Stimulated activated CD4-positive, alpha-beta T cell treated with anti-CD3 and anti-CD28 coated beads, Interleukin-2, amount 100 ng/mL, for 48 hours (primary cell): Measurements from ENCODE around the gene CCT3.

Experiments used
- DNase-seq, 2 donors: peaks; one replicate each; pipeline ENCODE4 v3.0.0-alpha.2; 2020

The CCT3 gene

GRCh38 chr1:156320560-156320959 lies 17.5 kb downstream of the CCT3 start:
- no peak for DNase-seq

DNA sequence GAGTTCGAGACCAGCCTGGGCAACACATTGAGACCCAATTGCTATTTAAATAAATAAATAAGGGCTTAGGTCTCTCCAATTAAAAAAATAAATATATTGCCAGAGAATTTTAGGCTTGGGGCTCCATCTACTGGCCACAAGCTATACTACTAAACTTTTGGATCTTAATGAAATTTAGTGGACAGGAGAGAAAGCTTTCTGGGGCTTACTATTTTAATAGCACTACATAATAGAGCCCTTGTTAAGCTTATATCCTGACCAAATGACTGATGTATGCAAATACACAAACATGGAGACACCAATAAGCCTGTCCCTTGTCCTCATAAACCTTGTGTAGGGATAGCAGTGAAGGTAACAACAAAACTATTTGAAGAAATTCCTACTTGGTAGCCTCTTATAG lies 18.4 kb downstream of the CCT3 start:
- DNase-seq = no peak

DNA sequence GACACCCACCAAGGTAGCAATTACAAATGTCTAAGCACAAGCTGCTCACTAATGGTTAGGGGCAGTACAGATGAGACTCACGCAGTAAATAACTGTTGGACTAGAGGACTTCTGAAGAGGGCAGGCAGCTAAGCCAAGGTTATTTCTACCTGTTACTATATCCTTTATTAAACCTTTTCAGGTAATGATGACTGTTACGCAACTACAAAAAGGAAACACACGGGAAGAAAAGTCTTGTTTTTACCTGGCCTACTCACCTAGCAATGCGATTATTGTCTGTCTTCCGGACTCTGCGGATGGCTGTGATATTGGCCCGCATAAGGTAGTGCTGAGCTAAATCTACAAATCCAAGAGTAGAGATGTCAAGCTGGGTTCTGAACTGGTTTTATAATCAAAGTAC lies 21.2 kb downstream of the CCT3 start:
- DNase-seq = no peak

DNA sequence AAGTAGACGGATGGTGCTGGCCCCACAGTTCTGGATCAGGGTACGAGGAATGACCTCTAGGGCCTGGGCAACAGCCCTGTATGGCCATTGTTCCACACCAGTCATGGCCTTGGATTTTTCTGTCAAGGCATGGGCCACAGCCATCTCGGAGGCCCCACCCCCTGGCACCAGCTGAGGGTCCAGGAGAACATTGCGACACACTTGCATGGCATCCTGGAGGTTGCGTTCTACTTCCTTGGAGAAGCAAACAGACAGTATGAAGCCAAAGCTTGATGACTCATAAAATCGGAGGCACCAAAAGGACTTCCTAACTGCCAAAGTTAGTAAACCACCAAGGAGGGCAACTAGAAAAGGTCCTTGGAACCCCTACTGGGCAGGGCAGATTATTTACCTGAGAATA lies 27.1 kb downstream of the CCT3 start:
- no peak for DNase-seq

GRCh38 chr1:156308078-156308477 lies 30.0 kb downstream of the CCT3 start:
- DNase-seq = no peak

DNA sequence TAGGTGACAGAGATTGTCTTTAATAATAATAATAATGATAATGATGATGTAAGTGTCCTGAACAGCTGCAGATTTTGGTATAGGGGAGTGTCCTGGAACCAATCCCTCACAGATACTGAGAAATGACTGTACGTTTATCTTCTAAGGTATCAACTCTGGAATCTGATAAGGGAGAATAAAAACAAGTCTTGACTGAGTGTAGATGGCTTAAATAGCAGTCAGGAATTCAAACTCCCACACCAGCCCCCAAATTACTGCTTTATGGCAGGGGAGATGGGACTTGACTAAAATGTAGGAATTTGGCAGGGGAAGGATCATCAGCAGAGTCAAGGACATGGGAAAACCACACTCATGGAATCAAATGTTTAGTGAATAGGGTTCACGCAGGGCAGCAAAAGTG lies 32.9 kb downstream of the CCT3 start:
- DNase-seq = no peak

DNA sequence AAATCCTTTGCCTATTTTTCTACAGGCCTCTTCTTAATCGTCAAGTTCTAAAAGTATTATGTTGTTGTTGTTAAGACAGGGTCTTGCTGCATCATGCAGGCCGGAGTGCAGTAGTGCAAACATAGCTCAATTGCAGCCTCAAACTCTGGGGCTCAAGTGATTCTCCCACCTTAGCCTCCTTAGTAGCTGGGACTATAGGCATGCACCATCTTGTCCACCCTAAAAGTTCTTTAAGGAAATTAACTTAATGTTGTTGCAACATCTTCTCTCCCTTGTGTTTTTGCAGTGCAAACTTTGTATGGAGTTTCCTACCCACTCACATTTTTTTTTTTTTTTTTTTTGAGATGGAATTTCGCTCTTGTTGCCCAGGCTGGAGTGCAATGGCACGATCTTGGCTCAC lies 34.9 kb downstream of the CCT3 start:
- no peak for DNase-seq

GRCh38 chr1:156298852-156299357 lies 39.2 kb downstream of the CCT3 start, which contains the start of gene VHLL:
VHLL (minus strand) TSS chr1:156299307; CDS start chr1:156299189, 118 bp downstream.
- DNase-seq = no peak

GRCh38 chr1:156295391-156295947 lies 42.6 kb downstream of the CCT3 start, which contains the start of gene GLMP:
GLMP (minus strand) TSS chr1:156295679; CDS start chr1:156295645, 34 bp downstream.
- peak; percentile 33 to 50 for DNase-seq

DNA sequence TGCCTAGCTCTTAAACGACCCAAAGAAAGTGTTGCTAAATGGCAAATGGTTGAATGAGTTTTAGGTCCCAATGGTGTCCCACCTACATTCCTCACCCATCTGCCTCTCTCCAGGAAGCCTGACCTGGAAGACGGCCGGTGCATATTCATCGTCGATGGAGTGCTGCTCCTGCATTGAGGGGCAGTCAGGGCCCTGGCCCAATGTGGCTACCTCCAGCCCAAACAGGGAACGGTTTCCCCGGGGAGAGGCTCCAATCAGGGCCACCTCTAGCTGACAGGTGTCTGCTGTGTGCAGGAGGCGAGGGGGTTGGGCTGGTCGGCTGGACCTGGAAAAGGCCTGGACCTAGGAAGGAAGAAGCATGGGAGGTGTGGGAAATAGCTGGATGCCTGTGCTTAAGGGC lies 44.2 kb downstream of the CCT3 start:
- DNase-seq = no peak

GRCh38 chr1:156293098-156293434 lies 45.0 kb downstream of the CCT3 start:
- DNase-seq = no peak

DNA sequence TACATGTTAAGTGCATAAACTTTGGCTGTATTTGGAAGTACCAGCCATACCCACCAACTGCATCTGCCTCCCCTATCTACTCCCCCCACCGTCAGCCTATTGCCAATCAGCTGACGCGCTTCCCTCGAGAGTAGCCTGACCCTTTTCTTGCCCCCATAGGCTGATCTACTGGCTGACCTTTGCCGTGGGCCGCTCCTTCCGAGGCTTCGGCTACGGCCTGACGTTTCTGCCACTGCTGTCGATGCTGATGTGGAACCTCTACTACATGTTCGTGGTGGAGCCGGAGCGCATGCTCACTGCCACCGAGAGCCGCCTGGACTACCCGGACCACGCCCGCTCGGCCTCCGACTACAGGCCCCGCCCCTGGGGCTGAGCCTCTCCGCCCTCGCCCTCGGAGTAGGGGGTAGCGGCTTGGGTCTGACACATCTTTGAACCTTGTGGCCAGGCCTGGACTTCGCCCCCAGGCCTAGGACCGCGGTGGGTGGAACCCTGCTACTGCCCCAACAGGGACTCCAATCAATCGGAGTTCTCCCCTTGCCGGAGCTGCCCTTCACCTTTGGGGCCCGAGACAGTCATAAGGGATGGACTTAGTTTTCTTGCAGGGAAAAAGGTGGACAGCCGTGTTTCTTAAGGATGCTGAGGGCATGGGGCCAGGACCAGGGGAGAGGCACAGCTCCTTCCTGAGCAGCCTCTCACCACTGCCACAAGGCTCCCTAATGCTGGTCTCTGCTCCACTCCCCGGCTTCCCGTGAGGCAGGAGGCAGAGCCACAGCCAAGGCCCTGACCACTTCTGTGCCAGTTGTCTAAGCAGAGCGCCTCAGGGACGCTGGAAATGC lies 46.6 kb downstream of the CCT3 start:
- DNase-seq = no peak

GRCh38 chr1:156289857-156290256 lies 48.2 kb downstream of the CCT3 start:
- DNase-seq = no peak

GRCh38 chr1:156286061-156286460 lies 52.0 kb downstream of the CCT3 start:
- no peak for DNase-seq

DNA sequence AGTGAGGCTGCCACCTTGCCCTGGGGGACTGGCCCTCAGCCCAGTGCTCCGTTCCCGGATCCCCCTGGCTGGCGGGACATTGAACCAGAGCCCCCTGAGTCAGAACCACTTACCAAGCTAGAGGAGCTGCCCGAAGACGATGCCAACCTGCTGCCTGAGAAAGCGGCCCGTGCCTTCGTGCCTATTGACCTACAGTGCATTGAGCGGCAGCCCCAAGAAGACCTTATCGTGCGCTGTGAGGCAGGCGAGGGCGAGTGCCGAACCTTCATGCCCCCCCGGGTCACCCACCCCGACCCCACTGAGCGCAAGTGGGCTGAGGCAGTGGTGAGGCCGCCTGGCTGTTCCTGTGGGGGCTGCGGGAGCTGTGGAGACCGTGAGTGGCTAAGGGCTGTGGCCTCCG lies 52.7 kb downstream of the CCT3 start:
- DNase-seq = no peak

GRCh38 chr1:156284757-156285156 lies 53.3 kb downstream of the CCT3 start:
- DNase-seq = no peak

- no peak for DNase-seq
These were observed 54.0 kb downstream of the CCT3 start, which contains the start of gene TMEM79 for GRCh38 chr1:156284112-156284511. TMEM79 (plus strand) TSS chr1:156284325; CDS start chr1:156285227, 902 bp downstream.

DNA sequence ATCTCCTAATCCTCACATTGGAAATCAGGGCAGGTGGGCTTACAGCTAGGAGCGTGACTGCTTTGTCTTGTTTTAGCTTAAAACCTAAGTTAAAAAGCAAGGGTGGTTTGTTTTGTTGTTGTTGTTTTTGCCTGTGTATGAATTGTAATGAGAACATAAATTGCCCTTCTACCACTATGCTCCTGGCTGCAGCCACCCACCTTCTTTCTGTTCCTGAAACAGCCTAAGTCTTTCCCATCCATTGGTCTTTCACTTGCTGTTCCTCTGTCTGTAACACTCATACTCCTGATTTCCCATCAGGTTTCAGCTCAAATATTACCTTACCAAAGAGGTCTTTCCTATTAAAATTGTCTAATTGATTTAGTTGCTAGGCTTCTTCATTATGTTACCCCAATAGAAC lies 54.6 kb downstream of the CCT3 start:
- DNase-seq = no peak

GRCh38 chr1:156282479-156283222 lies 55.4 kb downstream of the CCT3 start, which contains the start of gene SMG5:
SMG5 (minus strand) TSS chr1:156282825; CDS start chr1:156282680, 145 bp downstream.
- DNase-seq = peak; percentile 90 to 94

DNA sequence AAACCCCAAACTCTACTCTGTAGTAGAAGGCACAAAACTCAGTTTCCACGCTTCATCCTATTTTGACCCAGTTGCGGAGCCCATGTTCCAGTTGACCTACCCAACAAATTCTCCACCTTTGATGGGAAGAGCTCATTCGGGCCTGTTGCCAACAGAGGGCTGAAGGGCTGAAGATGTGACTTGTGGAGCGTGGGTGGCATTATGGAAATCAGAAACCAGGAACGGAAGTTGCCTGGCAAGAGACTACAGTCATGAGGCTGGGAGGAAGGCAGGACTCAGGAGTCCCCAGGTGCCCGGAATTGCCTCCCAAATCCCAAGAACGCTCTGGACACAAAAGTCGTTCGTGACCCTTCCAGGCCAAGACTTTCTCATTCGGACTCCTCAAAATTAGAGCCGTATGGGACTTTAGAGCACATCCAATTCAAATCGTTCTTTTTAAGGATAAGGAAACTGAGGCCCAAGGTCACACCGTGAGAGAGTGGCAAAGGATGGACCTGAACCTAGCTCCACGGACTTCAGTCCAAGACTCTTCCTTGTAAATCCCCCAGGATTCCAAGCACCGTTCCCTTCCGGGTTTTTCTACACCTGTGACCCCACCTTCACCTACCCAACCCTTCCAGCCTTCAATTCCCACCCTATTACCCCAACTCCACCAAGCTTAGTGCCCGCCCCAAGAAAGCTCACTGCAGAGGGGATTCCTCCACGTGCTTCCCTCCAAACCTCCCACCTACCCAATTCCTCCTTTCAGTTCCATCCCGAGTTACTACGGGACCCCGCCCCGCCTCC lies 56.2 kb downstream of the CCT3 start:
- DNase-seq = peak in 1 of 2 donors; percentile 16

GRCh38 chr1:156281281-156281680 lies 56.8 kb downstream of the CCT3 start:
- DNase-seq = peak; percentile 28 to 52

DNA sequence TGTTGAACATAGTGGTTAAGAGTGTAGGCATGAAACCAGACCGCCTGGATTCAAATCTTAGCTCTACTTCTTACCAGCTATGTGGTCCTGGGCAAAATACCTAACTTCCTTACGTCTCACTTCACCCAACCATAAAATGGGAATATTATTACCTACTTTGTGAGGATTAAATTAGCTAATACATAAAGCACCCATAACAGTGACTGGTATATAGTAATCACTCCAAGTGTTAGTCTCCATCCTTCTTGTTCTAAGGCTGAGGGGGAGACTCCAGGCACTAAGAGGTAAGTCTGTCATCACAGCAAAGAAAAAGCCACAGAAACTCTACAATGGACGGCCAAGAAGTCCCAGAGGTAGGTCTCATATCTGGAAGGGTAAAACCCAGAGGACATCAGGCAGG lies 58.3 kb downstream of the CCT3 start:
- no peak for DNase-seq

- DNase-seq = no peak
These were observed 61.1 kb downstream of the CCT3 start for GRCh38 chr1:156276966-156277381.
